ENCODE results near the gene SPTBN2. TPM values are rescaled to one million over a fixed set of nuclear protein-coding genes. Genes with fewer than 3 reads are reported as not detected.

The SPTBN2 gene
- total RNA-seq, 1 donor from 2014 or later, result 3.0 TPM

DNA sequence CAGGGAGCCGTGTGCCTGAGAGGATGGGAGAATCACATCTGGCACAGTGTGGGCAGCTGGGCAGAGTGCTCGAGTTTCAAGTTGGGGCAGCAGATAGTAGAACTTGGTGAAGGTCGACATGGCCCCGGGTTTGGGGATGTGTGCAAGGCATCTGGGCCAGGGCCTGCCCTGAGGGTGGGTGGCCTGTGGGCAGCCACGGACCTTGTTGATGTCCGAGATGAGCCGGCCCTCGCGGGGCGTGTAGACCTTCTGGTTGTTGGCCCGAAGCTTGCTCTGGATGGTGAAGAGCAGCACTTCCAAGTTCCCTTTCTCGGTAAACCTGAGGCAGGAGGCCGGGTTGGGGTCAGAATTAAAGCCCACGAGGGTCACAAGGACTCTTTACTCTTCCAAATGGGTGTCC is 20.3 kb downstream of the SPTBN2 start:
- H3K4me1 Mint-ChIP-seq, result no peaks in the 10 kb centered on the region
- H3K27ac Mint-ChIP-seq, result no peak overlapping the region
- no peak for ATAC-seq (ENCODE audit: low read depth)
- H3K9me3 Mint-ChIP-seq, result no peaks in the 10 kb centered on the region
- H3K27me3 Mint-ChIP-seq, result no peaks in the 10 kb centered on the region
- no peak overlapping the region for H3K4me3 Mint-ChIP-seq
- CTCF ChIA-PET, result no interaction called here
- POLR2A ChIA-PET, result interaction anchor here (0.6 kb wide), 1 partner anchor 813 kb away, joined by 3 read pairs; no protein-coding TSS in a partner anchor
- TF ChIP-seq, protein P1, sequence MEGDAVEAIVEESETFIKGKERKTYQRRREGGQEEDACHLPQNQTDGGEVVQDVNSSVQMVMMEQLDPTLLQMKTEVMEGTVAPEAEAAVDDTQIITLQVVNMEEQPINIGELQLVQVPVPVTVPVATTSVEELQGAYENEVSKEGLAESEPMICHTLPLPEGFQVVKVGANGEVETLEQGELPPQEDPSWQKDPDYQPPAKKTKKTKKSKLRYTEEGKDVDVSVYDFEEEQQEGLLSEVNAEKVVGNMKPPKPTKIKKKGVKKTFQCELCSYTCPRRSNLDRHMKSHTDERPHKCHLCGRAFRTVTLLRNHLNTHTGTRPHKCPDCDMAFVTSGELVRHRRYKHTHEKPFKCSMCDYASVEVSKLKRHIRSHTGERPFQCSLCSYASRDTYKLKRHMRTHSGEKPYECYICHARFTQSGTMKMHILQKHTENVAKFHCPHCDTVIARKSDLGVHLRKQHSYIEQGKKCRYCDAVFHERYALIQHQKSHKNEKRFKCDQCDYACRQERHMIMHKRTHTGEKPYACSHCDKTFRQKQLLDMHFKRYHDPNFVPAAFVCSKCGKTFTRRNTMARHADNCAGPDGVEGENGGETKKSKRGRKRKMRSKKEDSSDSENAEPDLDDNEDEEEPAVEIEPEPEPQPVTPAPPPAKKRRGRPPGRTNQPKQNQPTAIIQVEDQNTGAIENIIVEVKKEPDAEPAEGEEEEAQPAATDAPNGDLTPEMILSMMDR (IDR thresholded peaks at IDR 0.05), result no peak
- DNase-seq, result no peak
- intact Hi-C loops (cut with micrococcal nuclease), result no loop called here
- no peaks in the 10 kb centered on the region for H3K36me3 Mint-ChIP-seq (ENCODE audit: low read depth)

DNA sequence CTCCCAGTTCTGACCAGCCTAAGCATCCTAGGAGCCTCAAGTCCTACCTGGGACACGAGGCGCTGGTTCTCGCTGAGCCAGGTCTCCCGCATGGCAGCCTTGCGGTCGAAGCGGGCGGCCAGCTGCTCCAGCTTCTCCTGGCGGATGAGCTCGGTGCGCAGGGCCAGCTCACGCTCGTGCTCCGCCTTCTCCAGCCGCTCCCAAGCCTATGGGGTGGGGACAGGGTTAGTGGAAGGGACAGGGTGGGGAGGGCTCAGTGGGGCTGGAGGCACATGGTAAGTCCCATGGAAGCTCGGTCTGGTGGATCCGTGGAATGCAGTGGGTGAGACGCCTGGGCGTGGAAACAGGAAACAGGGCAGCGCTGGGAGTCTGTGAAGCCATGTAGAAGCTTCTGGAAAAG is 20.9 kb downstream of the SPTBN2 start:
- H3K4me1 Mint-ChIP-seq, result no peaks in the 10 kb centered on the region
- H3K27me3 Mint-ChIP-seq, result no peaks in the 10 kb centered on the region
- no peak overlapping the region for H3K27ac Mint-ChIP-seq
- DNase-seq, result no peak
- H3K9me3 Mint-ChIP-seq, result no peaks in the 10 kb centered on the region
- ChIA-PET POLR2A (no interaction called here), CTCF (no interaction called here)
- H3K36me3 Mint-ChIP-seq (ENCODE audit: low read depth), result no peaks in the 10 kb centered on the region
- ATAC-seq (ENCODE audit: low read depth), result no peak
- TF ChIP-seq, protein P1 (IDR thresholded peaks at IDR 0.05), result no peak
- no peak overlapping the region for H3K4me3 Mint-ChIP-seq
- intact Hi-C loops (cut with micrococcal nuclease), result no loop called here

DNA sequence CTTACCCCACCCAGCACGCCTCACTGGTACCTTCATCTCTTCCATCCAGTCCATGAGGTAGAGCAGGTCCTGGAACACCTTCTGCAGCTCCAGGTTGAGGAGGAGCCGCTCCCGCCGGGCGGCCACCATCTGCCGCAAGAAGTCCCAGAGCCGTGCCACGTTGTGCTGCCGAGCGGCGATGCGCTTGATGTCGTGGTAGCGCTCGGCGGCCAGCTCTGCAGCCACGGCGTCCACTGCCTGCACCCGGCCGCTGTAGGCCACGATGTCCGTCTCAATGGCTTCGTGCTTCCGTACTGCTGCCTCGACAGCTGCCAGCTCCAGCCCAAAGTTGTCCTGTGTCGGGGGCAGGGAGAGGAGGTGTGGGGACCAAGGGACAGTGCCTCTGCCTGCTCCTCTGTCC is 21.5 kb downstream of the SPTBN2 start:
- ATAC-seq (ENCODE audit: low read depth) (no peak), DNase-seq (no peak)
- no peaks in the 10 kb centered on the region for H3K9me3 Mint-ChIP-seq
- H3K4me3 Mint-ChIP-seq, result no peak overlapping the region
- ChIA-PET POLR2A (no interaction called here), CTCF (no interaction called here)
- no peaks in the 10 kb centered on the region for H3K4me1 Mint-ChIP-seq
- H3K36me3 Mint-ChIP-seq (ENCODE audit: low read depth), result no peaks in the 10 kb centered on the region
- H3K27me3 Mint-ChIP-seq, result no peaks in the 10 kb centered on the region
- intact Hi-C loops (cut with micrococcal nuclease), result no loop called here
- H3K27ac Mint-ChIP-seq, result no peak overlapping the region
- TF ChIP-seq, protein P1 (IDR thresholded peaks at IDR 0.05), result no peak

DNA sequence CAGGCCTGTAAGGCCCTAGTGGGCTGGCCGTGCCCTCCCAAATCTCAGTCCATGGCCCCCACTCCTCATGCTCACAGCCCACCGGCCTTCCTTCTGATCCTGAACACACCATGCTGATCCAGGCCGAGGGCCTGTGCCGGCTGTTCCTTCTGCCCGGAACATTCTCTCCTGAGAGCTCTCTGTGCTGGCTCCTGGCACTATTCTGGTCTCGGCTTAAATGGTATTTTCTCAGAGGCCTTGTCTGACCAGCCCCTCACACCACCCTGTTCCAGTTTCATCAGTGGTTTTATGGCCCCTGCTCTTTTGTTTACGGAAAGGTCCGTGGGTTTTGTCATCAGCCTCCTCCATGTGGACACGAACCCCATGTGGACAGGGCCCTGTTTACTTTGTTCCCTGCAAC is 22.0 kb downstream of the SPTBN2 start:
- Mint-ChIP-seq H3K27ac (no peak overlapping the region), H3K27me3 (no peaks in the 10 kb centered on the region), H3K9me3 (no peaks in the 10 kb centered on the region), H3K4me3 (no peak overlapping the region), H3K4me1 (no peaks in the 10 kb centered on the region), H3K36me3 (ENCODE audit: low read depth) (no peaks in the 10 kb centered on the region)
- ChIA-PET CTCF (no interaction called here), POLR2A (no interaction called here)
- ATAC-seq (ENCODE audit: low read depth) (no peak), DNase-seq (no peak)
- TF ChIP-seq, protein P1 (IDR thresholded peaks at IDR 0.05), result no peak
- intact Hi-C loops (cut with micrococcal nuclease), result no loop called here

DNA sequence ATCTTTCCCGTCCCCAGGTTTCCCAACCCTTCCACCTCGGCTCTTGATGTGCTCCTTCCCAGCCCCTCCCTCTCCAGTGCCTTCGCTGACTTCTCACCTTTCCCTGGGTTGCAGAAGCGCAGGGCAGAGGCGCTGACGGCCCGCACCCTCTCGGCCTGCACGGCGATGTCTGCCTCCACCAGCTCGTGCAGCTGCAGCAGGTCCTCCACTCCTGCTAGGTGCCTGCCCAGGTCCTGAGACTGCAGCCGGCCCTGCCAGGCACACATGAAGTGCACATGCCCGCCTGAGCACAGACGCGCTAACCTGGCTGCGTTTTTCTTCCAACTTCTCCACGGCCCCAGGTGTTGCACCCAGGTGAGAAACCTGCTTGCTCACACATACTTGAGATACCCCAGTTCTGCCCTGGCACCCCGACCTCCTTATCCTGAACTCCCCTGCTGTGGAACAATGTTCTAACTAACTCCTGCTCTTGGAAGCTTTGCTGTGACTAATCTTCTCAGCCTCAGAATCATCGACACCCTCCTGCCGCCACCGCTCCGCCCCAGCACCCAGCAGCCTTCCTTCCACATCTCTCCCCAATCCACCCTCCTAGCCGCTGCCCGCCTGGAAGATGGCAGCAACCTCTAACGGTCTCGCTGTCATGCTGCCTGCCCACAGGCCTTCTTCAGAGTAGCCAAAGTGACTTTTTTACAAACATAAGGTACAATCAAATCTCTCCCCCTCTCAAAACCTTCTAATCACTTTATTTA is 23.3 kb downstream of the SPTBN2 start:
- intact Hi-C loops (cut with micrococcal nuclease), result no loop called here
- ChIA-PET POLR2A (no interaction called here), CTCF (no interaction called here)

More for the DNA sequence above, 23.3 kb downstream of the SPTBN2 start:
- no peaks in the 10 kb centered on the region for H3K36me3 Mint-ChIP-seq (ENCODE audit: low read depth)
- H3K9me3 Mint-ChIP-seq, result no peaks in the 10 kb centered on the region
- no peaks in the 10 kb centered on the region for H3K4me1 Mint-ChIP-seq
- no peaks in the 10 kb centered on the region for H3K27me3 Mint-ChIP-seq
- H3K27ac Mint-ChIP-seq, result no peak overlapping the region
- H3K4me3 Mint-ChIP-seq, result no peak overlapping the region
- ATAC-seq (ENCODE audit: low read depth) (no peak), DNase-seq (no peak)
- TF ChIP-seq, protein P1 (IDR thresholded peaks at IDR 0.05), result no peak
